GM12875 (cell line): ENCODE measurements around the gene FOXP1.

Experiments used
- H3K4me3 ChIP-seq: one replicate; pipeline ENCODE4 v1.5.1; 2011; ENCODE audit warnings: low read depth, low read length, control low read depth
- TF ChIP-seq, protein P1 (sequence below): IDR thresholded peaks from 2 replicates; pipeline ENCODE4 v1.5.1; 2011; ENCODE audit warnings: low read depth, mild to moderate bottlenecking, control low read depth, inconsistent platforms, low read length, moderate library complexity, borderline replicate concordance; ENCODE audit not compliant: insufficient read depth

The FOXP1 gene

DNA sequence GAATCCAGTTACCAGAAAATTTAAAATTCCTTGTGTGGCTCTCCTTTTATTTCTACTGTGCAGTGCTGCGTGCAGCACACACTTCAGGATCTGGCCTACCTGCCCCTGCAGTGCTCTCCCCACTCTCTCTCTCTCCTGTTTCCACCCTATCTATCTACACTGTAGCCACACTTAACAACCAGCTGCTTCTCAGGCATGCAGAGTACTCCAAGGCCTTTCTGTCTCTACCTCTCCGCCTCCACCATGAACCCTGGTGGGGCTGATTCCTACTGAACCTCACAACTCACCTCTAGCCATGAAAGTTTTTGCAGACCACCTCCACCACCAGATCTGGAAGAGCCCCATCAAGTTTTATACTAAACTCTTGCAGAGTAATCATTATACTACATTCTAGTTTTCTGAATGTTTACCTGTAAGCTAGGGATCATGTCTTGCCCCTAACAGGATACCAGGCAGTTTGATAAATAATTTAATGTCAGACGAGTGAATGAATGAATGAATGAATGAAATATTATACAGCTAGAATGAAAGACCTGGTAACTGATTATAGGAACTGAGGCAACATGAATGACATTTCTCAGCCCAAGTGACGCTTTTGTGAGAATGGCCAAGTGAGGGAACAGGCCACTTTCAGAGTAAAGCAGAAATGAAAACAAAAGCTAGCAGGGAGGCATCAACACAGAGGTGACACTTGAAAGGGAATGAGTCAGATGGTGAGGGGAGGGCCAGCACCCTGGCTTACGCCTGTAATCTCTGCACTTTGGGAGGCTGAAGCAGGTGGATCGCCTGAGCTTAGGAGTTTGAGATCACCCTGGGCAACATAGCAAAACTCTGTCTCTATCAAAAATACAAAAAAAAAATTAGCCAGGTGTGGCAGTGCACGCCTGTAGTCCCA is 363.5 kb downstream of the FOXP1 start:
- H3K4me3 ChIP-seq, result no peak overlapping the region
- TF ChIP-seq, protein P1, sequence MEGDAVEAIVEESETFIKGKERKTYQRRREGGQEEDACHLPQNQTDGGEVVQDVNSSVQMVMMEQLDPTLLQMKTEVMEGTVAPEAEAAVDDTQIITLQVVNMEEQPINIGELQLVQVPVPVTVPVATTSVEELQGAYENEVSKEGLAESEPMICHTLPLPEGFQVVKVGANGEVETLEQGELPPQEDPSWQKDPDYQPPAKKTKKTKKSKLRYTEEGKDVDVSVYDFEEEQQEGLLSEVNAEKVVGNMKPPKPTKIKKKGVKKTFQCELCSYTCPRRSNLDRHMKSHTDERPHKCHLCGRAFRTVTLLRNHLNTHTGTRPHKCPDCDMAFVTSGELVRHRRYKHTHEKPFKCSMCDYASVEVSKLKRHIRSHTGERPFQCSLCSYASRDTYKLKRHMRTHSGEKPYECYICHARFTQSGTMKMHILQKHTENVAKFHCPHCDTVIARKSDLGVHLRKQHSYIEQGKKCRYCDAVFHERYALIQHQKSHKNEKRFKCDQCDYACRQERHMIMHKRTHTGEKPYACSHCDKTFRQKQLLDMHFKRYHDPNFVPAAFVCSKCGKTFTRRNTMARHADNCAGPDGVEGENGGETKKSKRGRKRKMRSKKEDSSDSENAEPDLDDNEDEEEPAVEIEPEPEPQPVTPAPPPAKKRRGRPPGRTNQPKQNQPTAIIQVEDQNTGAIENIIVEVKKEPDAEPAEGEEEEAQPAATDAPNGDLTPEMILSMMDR, result no peak

DNA sequence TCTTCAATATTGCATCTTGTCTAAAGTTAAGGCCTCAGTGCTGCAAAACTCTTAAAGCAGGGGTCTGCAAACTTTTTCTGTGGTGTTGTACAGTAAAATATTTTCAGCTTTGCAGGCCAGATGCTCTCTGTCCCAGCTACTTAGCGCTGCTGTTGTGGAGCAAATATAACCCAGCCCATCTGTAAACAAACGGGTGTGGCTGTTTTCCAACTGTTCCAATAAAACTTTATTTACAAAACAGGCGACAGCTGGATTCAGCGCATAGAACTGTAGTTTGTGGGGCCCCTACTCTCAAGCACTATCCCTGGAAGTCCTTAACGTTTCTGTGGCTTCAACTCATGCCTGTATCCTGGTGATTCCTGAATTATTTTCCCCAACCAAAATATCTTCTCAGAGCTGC is 365.0 kb downstream of the FOXP1 start:
- TF ChIP-seq, protein P1, result no peak
- H3K4me3 ChIP-seq, result no peak overlapping the region

DNA sequence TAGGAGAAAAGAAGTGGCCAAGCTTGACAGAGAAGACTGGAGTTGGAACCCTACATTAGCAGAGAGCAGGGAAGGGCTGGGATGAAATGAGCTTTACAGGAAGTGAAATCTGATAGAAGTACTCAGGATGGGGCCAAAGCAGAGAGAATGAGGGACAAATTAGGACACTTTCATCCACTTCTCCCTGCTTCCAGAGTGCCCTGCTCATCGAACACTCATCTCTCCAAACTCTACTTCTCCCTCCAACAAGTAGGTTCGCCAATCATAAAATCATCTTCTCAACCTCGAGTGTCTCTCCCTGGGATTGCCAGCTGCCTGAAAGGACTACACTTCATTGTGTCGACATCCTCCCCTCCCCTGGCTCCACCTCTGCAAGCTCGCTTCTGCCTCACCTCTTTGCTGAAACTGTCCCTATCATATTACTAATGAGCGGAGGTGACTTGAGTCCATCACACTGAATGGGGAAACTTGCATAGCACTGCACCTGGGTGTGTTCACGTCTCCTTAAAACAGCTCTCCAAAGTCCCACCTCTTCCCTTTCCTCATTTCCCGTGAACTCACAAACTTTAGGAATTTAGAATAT is 365.8 kb downstream of the FOXP1 start:
- TF ChIP-seq, protein P1, result no peak
- no peak overlapping the region for H3K4me3 ChIP-seq

DNA sequence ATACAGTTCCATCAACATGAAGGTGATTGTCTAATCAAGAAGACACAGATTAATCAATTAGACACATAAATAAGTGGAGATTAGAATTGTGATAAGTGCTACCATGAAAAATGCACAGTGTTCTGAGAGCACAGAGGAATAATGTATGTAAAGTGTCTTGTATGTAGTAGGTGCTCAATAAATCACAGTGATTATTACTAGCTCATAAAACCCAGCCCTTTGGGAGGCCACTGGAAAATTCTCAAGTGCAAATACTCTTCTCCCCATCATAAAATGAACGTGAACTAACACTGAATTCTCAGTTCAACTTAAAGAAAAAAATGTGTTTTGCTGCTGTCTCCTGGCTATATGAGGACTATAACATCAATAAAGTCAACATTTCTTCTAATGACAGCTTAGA is 368.2 kb downstream of the FOXP1 start:
- TF ChIP-seq, protein P1, result no peak
- H3K4me3 ChIP-seq, result no peak overlapping the region

DNA sequence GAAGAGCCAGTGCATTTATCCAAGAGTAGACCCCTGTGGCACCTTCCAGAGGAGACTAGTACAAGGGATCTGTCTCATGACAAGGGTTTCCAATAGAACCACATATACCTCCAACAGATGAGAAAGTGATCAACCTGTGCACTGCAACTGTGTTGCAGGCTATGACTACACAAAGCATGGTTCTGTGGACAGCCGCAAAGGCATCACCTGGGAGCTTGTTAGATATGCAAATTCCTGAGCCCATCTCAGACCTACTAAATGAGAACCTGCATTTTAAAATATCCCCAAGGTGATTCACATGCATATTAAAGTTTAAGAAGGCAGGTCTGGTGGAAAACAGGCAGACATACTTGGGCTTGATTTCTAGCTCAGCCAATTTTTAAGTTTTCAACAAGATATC is 368.7 kb downstream of the FOXP1 start:
- H3K4me3 ChIP-seq, result no peak overlapping the region
- TF ChIP-seq, protein P1, result no peak

DNA sequence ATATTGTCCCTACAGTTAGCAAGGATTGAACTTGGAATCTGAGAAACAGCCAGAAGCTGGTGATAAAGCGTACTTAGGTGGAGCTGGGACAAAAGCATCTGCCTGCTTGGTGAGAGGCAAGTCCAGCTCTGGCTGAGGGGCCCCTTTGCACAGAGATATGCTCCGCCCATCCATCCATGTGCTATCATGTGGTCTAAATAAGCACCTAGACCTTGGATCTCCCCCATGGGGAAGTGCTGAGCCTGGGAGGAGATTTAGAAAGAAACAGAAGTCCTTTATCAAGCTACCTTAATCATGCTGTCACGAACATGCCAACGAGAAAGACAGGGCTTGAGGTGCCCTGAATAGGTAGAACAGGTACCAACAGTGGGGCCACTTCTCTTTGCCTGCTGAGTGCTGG is 369.5 kb downstream of the FOXP1 start:
- TF ChIP-seq, protein P1, result no peak
- no peak overlapping the region for H3K4me3 ChIP-seq

DNA sequence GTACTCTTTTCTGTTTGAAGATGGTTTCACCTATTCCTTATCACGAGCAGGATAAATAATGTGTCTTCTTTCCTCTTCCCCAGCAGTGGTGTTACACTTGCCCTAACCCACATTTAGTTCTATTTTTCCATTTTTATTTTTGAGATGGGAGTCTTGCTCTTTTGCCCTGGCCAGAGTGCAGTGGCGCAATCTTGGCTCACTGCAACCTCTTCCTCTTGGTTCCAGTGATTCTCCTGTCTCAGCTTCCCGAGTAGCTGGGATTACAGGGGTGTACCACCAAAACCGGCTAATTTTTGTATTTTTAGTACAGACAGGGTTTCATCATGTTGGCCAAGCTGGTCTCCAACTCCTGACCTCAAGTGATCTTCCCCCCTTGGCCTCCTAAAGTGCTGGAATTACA is 372.4 kb downstream of the FOXP1 start:
- TF ChIP-seq, protein P1, result no peak
- no peak overlapping the region for H3K4me3 ChIP-seq
